GM12878 (cell line): ENCODE results near the gene GP9. TPM values are rescaled to one million over a fixed set of nuclear protein-coding genes. Genes with fewer than 3 reads are reported as not detected.

Source experiments
- ATAC-seq: fragments of 200-7000 bp; cut with Tn5 transposase; 3 replicates; pipeline ENCODE4 v1.9.1; 2020; ENCODE audit warnings: mild to moderate bottlenecking, moderate library complexity
- BruUV-seq: library from RNA; stranded (reverse); fragments of 400-500 nt; replicated peaks from 2 replicates; lab custom pipeline; 2021; lab: Mats Ljungman, UMichigan
- CTCF ChIA-PET: fragments of 300-600 bp; sonication (Branson Sonifier 250); formaldehyde crosslinking; extraction: SDS; loops from one replicate; lab custom pipeline; 2021; ENCODE audit warnings: inconsistent platforms; lab: Yijun Ruan, JAX
- POLR2A ChIA-PET: fragments of 350-600 bp; formaldehyde crosslinking; extraction: SDS; loops from one replicate; lab custom pipeline; 2021; ENCODE audit warnings: inconsistent platforms; lab: Charles Lee
- RAD21 ChIA-PET: fragments of 300-600 bp; sonication (Branson Sonifier 250); formaldehyde crosslinking; loops from one replicate; lab custom pipeline; 2023; ENCODE audit warnings: antibody characterized with exemption; ENCODE audit not compliant: unreplicated experiment; lab: Charles Lee
- SMC1A ChIA-PET: fragments of 300-600 bp; sonication (Branson Sonifier 250); formaldehyde crosslinking; loops from one replicate; lab custom pipeline; 2023; ENCODE audit not compliant: unreplicated experiment, uncharacterized antibody; lab: Charles Lee
- DNase-seq: peaks from one replicate; pipeline ENCODE4 v3.0.0-alpha.2; 2011; ENCODE audit warnings: low read depth, low spot score
- FAIRE-seq: peaks from 3 replicates; lab custom pipeline; 2011; peaks lifted over from hg19 to GRCh38; lab: Jason Lieb, UNC
- H2AFZ ChIP-seq: 2 replicates; pipeline ENCODE4 v1.6.0; 2011; ENCODE audit warnings: low read depth, low read length, control low read depth; ENCODE audit not compliant: control insufficient read depth
- H3K27ac ChIP-seq: 2 replicates; pipeline ENCODE4 v1.5.1; 2011; ENCODE audit warnings: control low read depth; ENCODE audit not compliant: control insufficient read depth, insufficient read depth
- H3K27me3 ChIP-seq, 2 experiments: replicated peaks in 1 of 2; 2 replicates each; pipeline versions ENCODE4 v1.6.0 to v1.6.1; 2011; ENCODE audit warnings: low read length in 1 of 2; ENCODE audit not compliant: control insufficient read depth in 2 of 2, insufficient read depth in 2 of 2
- H3K36me3 ChIP-seq, 2 experiments: 2 replicates each; pipeline ENCODE4 v1.5.1; 2011; ENCODE audit warnings: low read length in 1 of 2; ENCODE audit not compliant: control insufficient read depth in 2 of 2, insufficient read depth in 2 of 2
- H3K4me1 ChIP-seq: 2 replicates; pipeline ENCODE4 v1.6.1; 2011; ENCODE audit warnings: mild to moderate bottlenecking, low read length, moderate library complexity, mixed read lengths; ENCODE audit not compliant: control insufficient read depth, insufficient read depth
- H3K4me2 ChIP-seq: 2 replicates; pipeline ENCODE4 v1.6.0; 2011; ENCODE audit warnings: control low read depth; ENCODE audit not compliant: control insufficient read depth, insufficient read depth
- H3K4me3 ChIP-seq: fragments of 200-600 bp; sonication (generic); 2 replicates; pipeline ENCODE4 v1.5.1; 2016
- H3K79me2 ChIP-seq: 2 replicates; pipeline ENCODE4 v1.6.0; 2011; ENCODE audit warnings: low read length; ENCODE audit not compliant: control insufficient read depth, insufficient read depth
- H3K9ac ChIP-seq: 2 replicates; pipeline ENCODE4 v1.8.0; 2011; ENCODE audit warnings: low read length, control low read depth, mixed read lengths; ENCODE audit not compliant: control insufficient read depth, insufficient read depth
- H3K9me3 ChIP-seq: replicated peaks from 3 replicates; pipeline ENCODE4 v1.5.1; 2011; ENCODE audit warnings: mild to moderate bottlenecking, low read length; ENCODE audit not compliant: control insufficient read depth, insufficient read depth
- H4K20me1 ChIP-seq: 2 replicates; pipeline ENCODE4 v1.6.0; 2011; ENCODE audit not compliant: control insufficient read depth, insufficient read depth
- HCFC1 ChIP-seq: fragments of 150-350 bp; IDR thresholded peaks from 2 replicates; pipeline ENCODE4 v1.6.1; 2014; ENCODE audit warnings: low read length
- HSF1 ChIP-seq: fragments of 150-350 bp; IDR thresholded peaks from 2 replicates; pipeline ENCODE4 v1.6.1; 2014; ENCODE audit warnings: mild to moderate bottlenecking, low read depth, low read length
- JUNB ChIP-seq: IDR thresholded peaks from 2 replicates; pipeline ENCODE4 v1.6.1; 2016; ENCODE audit warnings: antibody characterized with exemption, mild to moderate bottlenecking
- MEF2B ChIP-seq: fragments of 450-650 bp; IDR thresholded peaks from 2 replicates; pipeline ENCODE4 v1.6.1; 2018; ENCODE audit warnings: mild to moderate bottlenecking, moderate library complexity; ENCODE audit not compliant: partially characterized antibody, poor library complexity, severe bottlenecking
- SUPT20H ChIP-seq: IDR thresholded peaks from 2 replicates; pipeline ENCODE4 v1.6.1; 2011; ENCODE audit warnings: low read depth, mild to moderate bottlenecking, low read length, moderate library complexity, borderline replicate concordance; ENCODE audit not compliant: control insufficient read depth
- ZNF274 ChIP-seq: IDR thresholded peaks from one replicate; pipeline ENCODE4 v1.8.0; 2011; ENCODE audit not compliant: insufficient read length, insufficient read depth
- WGBS: methylation state at CpG from one replicate; pipeline ENCODE4 v1.1.6; 2016; ENCODE audit warnings: low lambda C conversion rate; ENCODE audit not compliant: insufficient replicate concordance, insufficient coverage; ENCODE audit errors: missing lambda C conversion rate; 5-methylcytosine and 5-hydroxymethylcytosine counted together
- in situ Hi-C: fragments of 300-500 bp; cut with MboI; formaldehyde crosslinking; loops from 9 replicates; pipeline ENCODE4 v1.14.3; 2018; ENCODE audit warnings: mixed read lengths
- intact Hi-C: fragments of 100-400 bp; cut with micrococcal nuclease; formaldehyde crosslinking; loops from one replicate; pipeline ENCODE4 v1.14.2; 2022; ENCODE audit not compliant: unreplicated experiment
- polyA plus RNA-seq, 11 experiments: library from polyadenylated mRNA; depleted of rRNA in 4 of 11; unstranded in 6 of 11; stranded (reverse) in 5 of 11; fragments of >200 nt; fragmentation: Nextera tagmentation in 4 of 11; fragmentation: Illumina TruSeq in 1 of 11; extraction: Ambion mirVana in 4 of 11; extraction: Trizol in 1 of 11; gene quantifications; 1 replicate in 1 of 11; 2 replicates in 10 of 11; pipeline versions ENCODE4 v1.2.1 to v1.2.3, GENCODE V29; 2011 to 2016; ENCODE audit warnings: inconsistent platforms in 2 of 11, missing spikeins in 2 of 11, low read depth in 1 of 11
- total RNA-seq, 4 experiments: library from RNA; depleted of rRNA in 3 of 4; stranded (reverse); fragments of >200 nt in 3 of 4; fragmentation: Illumina TruSeq in 1 of 4; extraction: Trizol in 1 of 4; gene quantifications; 2 replicates each; pipeline versions ENCODE4 v1.2.1 to v1.2.3, GENCODE V29; 2013 to 2021

GP9 gene
- total and polyA plus RNA-seq, 10 of the 15 experiments (the other 5 are each of a cell fraction or from before 2014, with no cell fraction given) = 0.15 TPM; not detected in 9

GRCh38 chr3:129037093-129037419 is 23.5 kb upstream of the GP9 start:
- no peak overlapping the region for H2AFZ ChIP-seq
- TF ChIP-seq HSF1 = no peak
- no peak for TF ChIP-seq SUPT20H
- no peak for TF ChIP-seq HCFC1
- no peak for TF ChIP-seq JUNB
- TF ChIP-seq, all 136 proteins: peak for 0
- DNase-seq (no peak), FAIRE-seq (no peak), ATAC-seq (no peak)
- Histone ChIP-seq H3K9ac (no peak overlapping the region), H3K4me1 (no peaks in the 10 kb centered on the region), H3K79me2 (no peaks in the 10 kb centered on the region), H3K4me2 (no peak overlapping the region), H4K20me1 (no peaks in the 10 kb centered on the region), H3K4me3 (no peak overlapping the region), H3K27ac (no peak overlapping the region), H3K27me3 (no peaks in the 10 kb centered on the region; a peak in 2 of 4 replicates), H3K36me3 (no peaks in the 10 kb centered on the region), H3K9me3 (no peaks in the 10 kb centered on the region)
- BruUV-seq = no TSS peak
- in situ Hi-C loops (no loop called here), intact Hi-C loops (no loop called here)
- ChIA-PET CTCF (interaction anchor here (0.6 to 2.1 kb wide), 4 partner anchors 16 to 129 kb away, joined by 3 to 9 read pairs (median 4); no protein-coding TSS in a partner anchor), RAD21 (no interaction called here), POLR2A (no interaction called here), SMC1A (no interaction called here)
- 0% methylated on average over 2 of the region's 2 CpGs for WGBS

- Histone ChIP-seq H3K4me3 (no peak overlapping the region), H3K9ac (no peak overlapping the region), H3K9me3 (no peaks in the 10 kb centered on the region), H3K79me2 (no peaks in the 10 kb centered on the region), H3K4me2 (no peak overlapping the region), H2AFZ (no peak overlapping the region), H3K27me3 (no peaks in the 10 kb centered on the region; a peak in 2 of 4 replicates), H3K27ac (no peak overlapping the region), H3K36me3 (no peaks in the 10 kb centered on the region), H4K20me1 (no peaks in the 10 kb centered on the region), H3K4me1 (no peaks in the 10 kb centered on the region)
- ChIA-PET SMC1A (no interaction called here), RAD21 (no interaction called here), POLR2A (no interaction called here), CTCF (interaction anchor here (1.8 to 2.1 kb wide), 2 partner anchors 15 to 68 kb away, joined by 5 to 9 read pairs; no protein-coding TSS in a partner anchor)
- no TSS peak for BruUV-seq
- intact Hi-C loops = no loop called here
- FAIRE-seq (no peak), ATAC-seq (no peak), DNase-seq (no peak)
- in situ Hi-C loops = no loop called here
- TF ChIP-seq ZNF274 (no peak), MEF2B (peak; percentile 22)
- 18% methylated on average over 10 of the region's 10 CpGs for WGBS
Observed at GRCh38 chr3:129038121-129038855, 22.3 kb upstream of the GP9 start.
